Neural crest cell (in vitro differentiated cells): ENCODE measurements around the gene CLEC4G. TPM values are rescaled to one million over a fixed set of nuclear protein-coding genes. Genes with fewer than 3 reads are reported as not detected.
"Not testable (repeated sequence)": the region's sequence is repeated elsewhere in the genome, so short reads cannot be mapped to it uniquely, and the experiment has no call there.

Experiments used
- DNase-seq: peaks from one replicate; pipeline ENCODE4 v3.0.0; 2021; ENCODE audit warnings: low read depth, mixed read lengths, low spot score
- H3K27ac Mint-ChIP-seq: one replicate; pipeline ENCODE4 v1.8.0; 2021; ENCODE audit warnings: mild to moderate bottlenecking, mixed read lengths; ENCODE audit not compliant: unreplicated experiment
- H3K27me3 Mint-ChIP-seq: 2 replicates; pipeline ENCODE4 v1.8.0; 2021; ENCODE audit warnings: low read depth, mild to moderate bottlenecking, mixed read lengths
- H3K36me3 Mint-ChIP-seq: 2 replicates; pipeline ENCODE4 v1.8.0; 2021; ENCODE audit warnings: low read depth, mild to moderate bottlenecking, mixed read lengths
- H3K4me1 Mint-ChIP-seq: 2 replicates; pipeline ENCODE4 v1.8.0; 2021; ENCODE audit warnings: mixed read lengths
- H3K4me3 Mint-ChIP-seq: one replicate; pipeline ENCODE4 v1.8.0; 2021; ENCODE audit warnings: mild to moderate bottlenecking, mixed read lengths
- H3K9me3 Mint-ChIP-seq: 2 replicates; pipeline ENCODE4 v1.8.0; 2021; ENCODE audit warnings: mixed read lengths
- total RNA-seq: library from RNA; stranded (reverse); gene quantifications from 2 replicates; pipeline ENCODE4 v1.2.1, GENCODE V29; 2021
- TF ChIP-seq, protein P1 (sequence below): fragments of 200-600 bp; sonication (generic); conservative IDR thresholded peaks from 2 replicates; pipeline ENCODE4 v1.5.0; 2021; ENCODE audit warnings: antibody characterized with exemption, mild to moderate bottlenecking

The CLEC4G gene
- total RNA-seq, 1 donor from 2014 or later: not detected

DNA sequence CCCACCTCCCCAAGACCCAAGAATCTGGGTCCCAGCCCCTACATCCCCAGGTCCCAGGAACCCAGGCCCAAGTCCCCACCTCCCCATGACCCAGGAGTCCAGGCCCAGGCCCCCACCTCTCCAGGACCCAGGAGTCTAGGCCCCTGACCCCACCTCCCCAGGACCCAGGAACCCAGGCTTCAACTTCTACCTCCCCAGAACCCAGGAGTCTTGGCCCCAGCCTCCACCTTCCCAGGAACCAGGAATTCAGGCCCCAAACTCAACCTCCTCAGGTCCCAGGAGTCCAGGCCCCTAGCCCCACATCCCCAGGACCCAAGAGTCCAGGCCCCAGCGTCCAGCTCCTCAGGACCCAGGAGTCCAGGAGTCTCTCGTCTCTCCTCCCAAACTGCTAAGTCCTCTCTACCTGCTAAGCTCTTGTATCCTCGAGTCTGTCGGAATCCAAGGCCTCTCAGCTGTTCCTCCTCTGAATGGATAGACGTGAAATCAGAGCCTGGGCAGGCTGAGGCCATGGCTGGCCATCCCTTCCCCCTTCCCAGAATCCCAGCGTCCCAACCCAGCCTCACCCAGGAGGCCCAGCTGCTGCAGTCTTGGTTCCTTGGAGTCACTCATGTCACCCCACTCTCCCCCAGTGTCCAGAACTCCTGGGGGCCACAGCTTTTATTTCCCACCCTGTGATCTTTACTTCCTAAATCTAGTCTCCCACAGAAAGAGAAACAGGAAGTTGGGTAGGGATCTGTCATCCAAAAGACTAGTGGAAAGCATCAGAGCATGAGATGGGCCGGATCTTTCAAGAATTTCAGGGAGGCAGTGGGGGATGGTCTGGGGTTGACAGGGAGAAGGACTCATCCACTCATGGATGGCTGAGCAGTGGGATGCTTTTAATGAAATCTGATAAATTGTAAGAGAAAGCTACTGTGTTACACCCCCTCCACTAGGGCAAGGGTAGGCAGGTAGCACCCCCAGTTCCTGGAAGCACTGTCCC is 15.3 kb upstream of the CLEC4G start, which contains the start of gene CD209:
Gene CD209, minus strand, starts transcription at position 632 of the 982 bp plus-strand sequence. Its CDS starts 23 bp downstream, at position 609.
- DNase-seq: no peak
- Mint-ChIP-seq H3K9me3 (no peaks in the 10 kb centered on the region), H3K4me3 (no peak within 1 kb of the TSS), H3K36me3 (no peaks in the 10 kb centered on the region), H3K27me3 (peaks cover 58% of the 10 kb centered on the region), H3K4me1 (no peaks in the 10 kb centered on the region), H3K27ac (no peak within 1 kb of the TSS)
- TF ChIP-seq, protein P1, sequence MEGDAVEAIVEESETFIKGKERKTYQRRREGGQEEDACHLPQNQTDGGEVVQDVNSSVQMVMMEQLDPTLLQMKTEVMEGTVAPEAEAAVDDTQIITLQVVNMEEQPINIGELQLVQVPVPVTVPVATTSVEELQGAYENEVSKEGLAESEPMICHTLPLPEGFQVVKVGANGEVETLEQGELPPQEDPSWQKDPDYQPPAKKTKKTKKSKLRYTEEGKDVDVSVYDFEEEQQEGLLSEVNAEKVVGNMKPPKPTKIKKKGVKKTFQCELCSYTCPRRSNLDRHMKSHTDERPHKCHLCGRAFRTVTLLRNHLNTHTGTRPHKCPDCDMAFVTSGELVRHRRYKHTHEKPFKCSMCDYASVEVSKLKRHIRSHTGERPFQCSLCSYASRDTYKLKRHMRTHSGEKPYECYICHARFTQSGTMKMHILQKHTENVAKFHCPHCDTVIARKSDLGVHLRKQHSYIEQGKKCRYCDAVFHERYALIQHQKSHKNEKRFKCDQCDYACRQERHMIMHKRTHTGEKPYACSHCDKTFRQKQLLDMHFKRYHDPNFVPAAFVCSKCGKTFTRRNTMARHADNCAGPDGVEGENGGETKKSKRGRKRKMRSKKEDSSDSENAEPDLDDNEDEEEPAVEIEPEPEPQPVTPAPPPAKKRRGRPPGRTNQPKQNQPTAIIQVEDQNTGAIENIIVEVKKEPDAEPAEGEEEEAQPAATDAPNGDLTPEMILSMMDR: no peak

- H3K4me3 Mint-ChIP-seq, DNase-seq, H3K4me1 Mint-ChIP-seq, H3K27ac Mint-ChIP-seq, H3K36me3 Mint-ChIP-seq, H3K9me3 Mint-ChIP-seq: not testable (repeated sequence)
- peaks cover 61% of the 10 kb centered on the region for H3K27me3 Mint-ChIP-seq
Measured at GRCh38 chr19:7746306-7746705, 14.4 kb upstream of the CLEC4G start.

- Mint-ChIP-seq H3K4me3 (no peak overlapping the region), H3K36me3 (no peaks in the 10 kb centered on the region), H3K4me1 (no peaks in the 10 kb centered on the region), H3K27ac (no peak overlapping the region), H3K9me3 (no peaks in the 10 kb centered on the region), H3K27me3 (peaks cover 61% of the 10 kb centered on the region)
- TF ChIP-seq, protein P1: no peak
- DNase-seq: no peak
Measured at GRCh38 chr19:7744871-7745650, 13.2 kb upstream of the CLEC4G start.

DNA sequence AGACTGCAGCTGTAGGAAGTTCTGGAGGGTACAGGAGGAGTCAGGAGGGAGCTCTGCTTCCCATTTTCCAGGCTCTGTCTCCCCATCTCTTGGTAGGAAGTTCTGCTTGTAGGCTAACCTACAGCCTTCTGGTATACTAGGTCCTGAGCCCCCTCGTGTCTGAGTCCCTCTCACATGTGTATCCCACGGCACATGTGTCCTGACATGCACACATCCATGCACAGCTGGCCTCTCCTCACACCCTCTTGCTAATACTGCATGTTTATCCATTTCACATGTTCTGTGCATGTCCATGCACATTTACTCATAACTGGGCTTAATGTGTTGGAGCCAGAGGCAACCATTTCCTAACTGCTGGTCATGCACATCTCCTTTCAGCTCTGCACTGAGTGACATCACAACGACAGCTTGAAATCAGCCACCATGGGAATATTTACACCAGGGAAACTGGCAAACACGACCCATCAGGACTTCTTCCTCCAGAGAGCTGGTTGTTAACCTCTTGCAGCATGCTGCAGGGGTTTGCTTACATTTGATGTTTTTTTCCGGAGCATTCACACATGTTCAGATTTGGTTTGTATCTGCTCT is 12.4 kb upstream of the CLEC4G start:
- DNase-seq: no peak
- Mint-ChIP-seq H3K4me3 (no peak overlapping the region), H3K4me1 (no peaks in the 10 kb centered on the region), H3K27me3 (peaks cover 66% of the 10 kb centered on the region), H3K27ac (no peak overlapping the region), H3K36me3 (no peaks in the 10 kb centered on the region), H3K9me3 (no peaks in the 10 kb centered on the region)
- TF ChIP-seq, protein P1: no peak

- peaks cover 69% of the 10 kb centered on the region for H3K27me3 Mint-ChIP-seq
- H3K4me3 Mint-ChIP-seq: no peak overlapping the region
- DNase-seq: no peak
- no peaks in the 10 kb centered on the region for H3K9me3 Mint-ChIP-seq
- H3K4me1 Mint-ChIP-seq: no peaks in the 10 kb centered on the region
- TF ChIP-seq, protein P1: no peak
- no peaks in the 10 kb centered on the region for H3K36me3 Mint-ChIP-seq
- H3K27ac Mint-ChIP-seq: peak overlapping the region; percentile 9
Measured at GRCh38 chr19:7743425-7743841, 11.5 kb upstream of the CLEC4G start.
